HFFc6 (cell line): ENCODE data around the gene LRRC8C. TPM values are rescaled to one million over a fixed set of nuclear protein-coding genes. Genes with fewer than 3 reads are reported as not detected.

Source experiments
- DNase-seq: peaks from one replicate; pipeline ENCODE4 v3.0.0-alpha.2; 2018
- H3K27ac Mint-ChIP-seq: 2 replicates; pipeline ENCODE4 v1.8.0; 2020; ENCODE audit warnings: mild to moderate bottlenecking, mixed read lengths
- H3K27me3 Mint-ChIP-seq: 2 replicates; pipeline ENCODE4 v1.8.0; 2021; ENCODE audit warnings: mild to moderate bottlenecking, moderate library complexity, mixed read lengths; ENCODE audit not compliant: insufficient read depth
- H3K36me3 Mint-ChIP-seq: 2 replicates; pipeline ENCODE4 v1.8.0; 2021; ENCODE audit warnings: low read depth, mixed read lengths
- H3K4me1 Mint-ChIP-seq: 2 replicates; pipeline ENCODE4 v1.8.0; 2020; ENCODE audit warnings: low read depth, mixed read lengths
- H3K4me3 Mint-ChIP-seq: 2 replicates; pipeline ENCODE4 v1.8.0; 2020; ENCODE audit warnings: mild to moderate bottlenecking, moderate library complexity, mixed read lengths
- H3K9me3 Mint-ChIP-seq: 2 replicates; pipeline ENCODE4 v1.8.0; 2020; ENCODE audit warnings: mild to moderate bottlenecking, mixed read lengths
- CTCF ChIP-seq: fragments of 200-600 bp; sonication (generic); IDR thresholded peaks from 2 replicates; pipeline ENCODE4 v1.5.0; 2021; ENCODE audit warnings: antibody characterized with exemption, mild to moderate bottlenecking
- long read RNA-seq: library from polyadenylated mRNA; unstranded; transcript quantifications from one replicate; pipeline ENCODE4 v2.0.0, GENCODE V29; 2019
- total RNA-seq, 6 experiments: library from RNA; stranded (reverse); fragmentation: NEBNext Ultra II Directional; extraction: Animal tissue kit (Norgen Biotek cat#: 25700); gene quantifications; 2 replicates in 1 of 6; 3 replicates in 5 of 6; pipeline ENCODE4 v1.2.3, GENCODE V29; 2021

The LRRC8C gene
- 10 to 100 TPM in 4 of 6 experiments, 1 to 10 TPM in 2; 5.0 to 13.7 (median 10.9) TPM for total RNA-seq
- long read RNA-seq, full-length matches to known transcripts, result 6 of 6 reads
- long read RNA-seq, partial matches to known transcripts, result 0 of 6 reads
- long read RNA-seq, other reads (novel, unspliced or antisense), result 0 of 6 reads

GRCh38 chr1:89632657-89633247, at the start of gene LRRC8C:
Gene LRRC8C (plus strand): TSS chr1:89633120. CDS start chr1:89686474, 53,354 bp downstream.
- H3K4me1 Mint-ChIP-seq, result peaks cover 47% of the 10 kb centered on the region
- peak; percentile 53 for TF ChIP-seq CTCF
- no peaks in the 10 kb centered on the region; the same call in 1 of the 2 replicates for H3K27me3 Mint-ChIP-seq
- H3K36me3 Mint-ChIP-seq, result peaks cover 8% of the 10 kb centered on the region
- peak within 1 kb of the TSS; percentile 94 for H3K4me3 Mint-ChIP-seq
- peak within 1 kb of the TSS; percentile 90 for H3K27ac Mint-ChIP-seq
- H3K9me3 Mint-ChIP-seq, result no peaks in the 10 kb centered on the region
- peak; percentile 58 for DNase-seq

- H3K27me3 Mint-ChIP-seq, result peaks cover 12% of the 10 kb centered on the region
- H3K36me3 Mint-ChIP-seq, result no peaks in the 10 kb centered on the region
- H3K9me3 Mint-ChIP-seq, result no peaks in the 10 kb centered on the region
- H3K4me3 Mint-ChIP-seq, result no peak overlapping the region
- no peak overlapping the region for H3K27ac Mint-ChIP-seq
- H3K4me1 Mint-ChIP-seq, result no peaks in the 10 kb centered on the region
- TF ChIP-seq CTCF, result no peak
- DNase-seq, result no peak
These were observed 48.7 kb upstream of the LRRC8C start for GRCh38 chr1:89584211-89584610.

GRCh38 chr1:89584781-89585180, 48.1 kb upstream of the LRRC8C start:
- Mint-ChIP-seq H3K4me3 (no peak overlapping the region), H3K36me3 (no peaks in the 10 kb centered on the region), H3K9me3 (no peaks in the 10 kb centered on the region), H3K4me1 (no peaks in the 10 kb centered on the region), H3K27ac (no peak overlapping the region), H3K27me3 (peaks cover 10% of the 10 kb centered on the region)
- DNase-seq, result no peak
- TF ChIP-seq CTCF, result no peak

GRCh38 chr1:89587729-89588161, 45.2 kb upstream of the LRRC8C start:
- TF ChIP-seq CTCF, result no peak
- H3K27ac Mint-ChIP-seq, result no peak overlapping the region
- DNase-seq, result no peak
- no peaks in the 10 kb centered on the region for H3K36me3 Mint-ChIP-seq
- H3K4me1 Mint-ChIP-seq, result no peaks in the 10 kb centered on the region
- H3K4me3 Mint-ChIP-seq, result no peak overlapping the region
- no peaks in the 10 kb centered on the region for H3K9me3 Mint-ChIP-seq
- peaks cover 10% of the 10 kb centered on the region; the same call in 1 of the 2 replicates for H3K27me3 Mint-ChIP-seq

- H3K27me3 Mint-ChIP-seq, result peaks cover 10% of the 10 kb centered on the region; the same call in 1 of the 2 replicates
- no peaks in the 10 kb centered on the region for H3K4me1 Mint-ChIP-seq
- TF ChIP-seq CTCF, result no peak
- DNase-seq, result no peak
- H3K4me3 Mint-ChIP-seq, result no peak overlapping the region
- H3K9me3 Mint-ChIP-seq, result no peaks in the 10 kb centered on the region
- H3K36me3 Mint-ChIP-seq, result no peaks in the 10 kb centered on the region
- H3K27ac Mint-ChIP-seq, result no peak overlapping the region
These were observed 44.4 kb upstream of the LRRC8C start for GRCh38 chr1:89588480-89588879.
